Measurements from ENCODE around the gene PKMYT1. TPM values are rescaled to one million over a fixed set of nuclear protein-coding genes. Genes with fewer than 3 reads are reported as not detected.
A peak's percentile ranks its signal among the peaks of the same experiment; 100 is the strongest.

The PKMYT1 gene
- total and polyA plus RNA-seq, 9 of the 15 experiments (the other 6 are each of a cell fraction or from before 2014, with no cell fraction given) = 8.7 to 201 (median 37.8) TPM

- TF ChIP-seq CHAMP1 (IDR thresholded peaks at IDR 0.05) = no peak
- TF ChIP-seq TAF1 (IDR thresholded peaks at IDR 0.05; ENCODE audit: control insufficient read depth, extremely low read depth, insufficient read depth, low read length, severe bottlenecking) = peak; percentile 67
- TF ChIP-seq NFRKB (IDR thresholded peaks at IDR 0.05; ENCODE audit: low read depth) = peak; percentile 34
- TF ChIP-seq ZNF134 (CRISPR knock-in tag; conservative IDR thresholded peaks at IDR 0.05) = no peak
- TF ChIP-seq CREB1 (IDR thresholded peaks at IDR 0.05) = 0 out of 2 replicates have a peak, but pooled peaks have one; percentile 14
- no peak for TF ChIP-seq CREB1 (CRISPR knock-in tag; IDR thresholded peaks at IDR 0.05)
- TF ChIP-seq GTF2A2 (tag; IDR thresholded peaks at IDR 0.05) = no peak
- 0 out of 2 replicates have a peak, but pooled peaks have one; percentile 9 for TF ChIP-seq USF2 (CRISPR knock-in tag; IDR thresholded peaks at IDR 0.05)
- TF ChIP-seq ZNF263 (CRISPR knock-in tag; IDR thresholded peaks at IDR 0.05; ENCODE audit: borderline replicate concordance) = peak; percentile 11; the same call in 1 of the 2 replicates
- 0 out of 2 replicates have a peak, but pooled peaks have one; percentile 6 for TF ChIP-seq RAD51 (IDR thresholded peaks at IDR 0.05; ENCODE audit: borderline replicate concordance, low read depth)
- peak in 1 of 2 experiments; percentile 60; a peak in 2 of 4 replicates for TF ChIP-seq ARNT (IDR thresholded peaks at IDR 0.05)
- peak in 1 of 2 experiments; percentile 61; a peak in 1 of 4 replicates for TF ChIP-seq ZNF639 (CRISPR knock-in tag; conservative IDR thresholded peaks at IDR 0.05 in 1 of 2, IDR thresholded peaks at IDR 0.05 in 1 of 2)
- no peak for TF ChIP-seq TAF15 (IDR thresholded peaks at IDR 0.05; ENCODE audit: low read depth, low read length)
- no peak for TF ChIP-seq PHB2 (IDR thresholded peaks at IDR 0.05; ENCODE audit: low read depth)
- TF ChIP-seq TARDBP (IDR thresholded peaks at IDR 0.05) = no peak
- peak; percentile 44 for TF ChIP-seq ZNF121 (CRISPR knock-in tag; conservative IDR thresholded peaks at IDR 0.05)
Observed at GRCh38 chr16:2981177-2981898, 1.1 kb upstream of the PKMYT1 start (continued).
